ENCODE data around the gene SND1. TPM values are rescaled to one million over a fixed set of nuclear protein-coding genes. Genes with fewer than 3 reads are reported as not detected.

The SND1 gene
- total and polyA plus RNA-seq, 2 donors (not counting 1 experiment from before 2014, with no cell fraction given) = 44.4 to 165 TPM

GRCh38 chr7:127897704-127898454, 245.9 kb downstream of the SND1 start:
- H3K79me2 ChIP-seq (ENCODE audit: control insufficient read depth, insufficient read depth, low read length) = peaks cover 10% of the 10 kb centered on the region
- no peak for TF ChIP-seq EZH2 (IDR thresholded peaks at IDR 0.05; ENCODE audit: borderline replicate concordance, insufficient read depth, low read depth, low read length, poor library complexity, severe bottlenecking)
- ChIA-PET POLR2A (no interaction called here), CTCF (interaction anchor here (1.3 kb wide), 1 partner anchor 107 kb away, joined by 3 read pairs; no protein-coding TSS in a partner anchor)
- H3K4me1 ChIP-seq (ENCODE audit: control insufficient read depth in 2 of 2, insufficient read depth in 2 of 2, low read length in 2 of 2) = peaks cover 25 to 29% of the 10 kb centered on the region in 2 donors
- H3K27me3 ChIP-seq (replicated peaks in 1 of 4; ENCODE audit: control extremely low read depth in 1 of 4, control insufficient read depth in 3 of 4, insufficient read depth in 4 of 4, low read length in 3 of 4) = no peaks in the 10 kb centered on the region
- H3K4me3 ChIP-seq (ENCODE audit: control extremely low read depth in 1 of 5, extremely low read depth in 1 of 5, insufficient read depth in 1 of 5, low read depth in 2 of 5, low read length in 4 of 5) = no peak overlapping the region
- no peak overlapping the region for H2AFZ ChIP-seq (ENCODE audit: insufficient read depth, low read depth, low read length, poor library complexity, severe bottlenecking)
- ATAC-seq (ENCODE audit: low read depth) (no peak), DNase-seq (no peak)
- Mint-ChIP-seq H3K27me3 (no peaks in the 10 kb centered on the region), H3K27ac (no peak overlapping the region), H3K4me3 (no peak overlapping the region), H3K9me3 (ENCODE audit: insufficient read depth) (no peaks in the 10 kb centered on the region), H3K4me1 (peaks cover 32% of the 10 kb centered on the region)
- H3K27ac ChIP-seq (ENCODE audit: low read length in 2 of 2) = no peak overlapping the region
- H3K4me2 ChIP-seq (replicated peaks; ENCODE audit: low read depth, low read length, poor library complexity, severe bottlenecking) = no peak overlapping the region
- H3K9me3 ChIP-seq (ENCODE audit: control extremely low read depth in 1 of 3, control insufficient read depth in 2 of 3, insufficient read depth in 1 of 3, low read length in 2 of 3) = no peaks in the 10 kb centered on the region
- intact Hi-C loops (cut with micrococcal nuclease) = no loop called here
- peaks cover 0 to 3% of the 10 kb centered on the region in 2 experiments for H3K36me3 ChIP-seq (replicated peaks in 1 of 2; ENCODE audit: control extremely low read depth in 1 of 2, control insufficient read depth in 1 of 2, extremely low read depth in 1 of 2, insufficient read depth in 2 of 2, low read length in 1 of 2)
- no peak overlapping the region for H3K9ac ChIP-seq (ENCODE audit: low read length)
- WGBS (ENCODE audit: insufficient coverage) = 27% methylated on average over 3 of the region's 4 CpGs
- H4K20me1 ChIP-seq (ENCODE audit: control insufficient read depth, insufficient read depth, low read length, poor library complexity, severe bottlenecking) = no peaks in the 10 kb centered on the region

DNA sequence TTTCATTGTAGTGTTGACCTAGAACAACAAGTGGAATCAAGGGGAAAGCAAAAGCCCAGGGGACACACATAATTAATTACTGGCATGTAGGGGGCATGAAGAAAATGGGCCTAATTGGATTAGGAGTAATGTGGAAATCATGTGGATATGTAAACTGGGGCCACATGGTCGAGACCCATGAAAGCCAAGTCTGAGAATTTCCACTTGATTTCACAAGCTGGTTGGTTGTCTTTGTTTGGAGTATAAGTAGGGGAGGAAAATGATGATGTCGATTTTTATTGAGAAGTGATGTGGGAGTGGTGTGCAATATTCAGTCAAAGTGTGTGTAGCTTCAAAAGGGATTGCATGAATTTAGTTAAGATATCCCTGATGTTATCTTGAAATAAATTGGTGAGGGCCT, 247.4 kb downstream of the SND1 start:
- no peak overlapping the region for H2AFZ ChIP-seq (ENCODE audit: insufficient read depth, low read depth, low read length, poor library complexity, severe bottlenecking)
- peaks cover 26 to 38% of the 10 kb centered on the region in 2 donors for H3K4me1 ChIP-seq (ENCODE audit: control insufficient read depth in 2 of 2, insufficient read depth in 2 of 2, low read length in 2 of 2)
- POLR2A ChIA-PET = no interaction called here
- no peak for ATAC-seq (ENCODE audit: low read depth)
- H3K4me3 ChIP-seq (ENCODE audit: control extremely low read depth in 1 of 5, extremely low read depth in 1 of 5, insufficient read depth in 1 of 5, low read depth in 2 of 5, low read length in 4 of 5) = no peak overlapping the region
- no peak for DNase-seq
- peaks cover 0 to 3% of the 10 kb centered on the region in 2 experiments for H3K36me3 ChIP-seq (replicated peaks in 1 of 2; ENCODE audit: control extremely low read depth in 1 of 2, control insufficient read depth in 1 of 2, extremely low read depth in 1 of 2, insufficient read depth in 2 of 2, low read length in 1 of 2)
- Mint-ChIP-seq H3K4me3 (no peak overlapping the region), H3K27ac (peak overlapping the region; percentile 51), H3K4me1 (peaks cover 43% of the 10 kb centered on the region), H3K27me3 (no peaks in the 10 kb centered on the region), H3K9me3 (ENCODE audit: insufficient read depth) (no peaks in the 10 kb centered on the region)
- CTCF ChIA-PET = no interaction called here
- H3K79me2 ChIP-seq (ENCODE audit: control insufficient read depth, insufficient read depth, low read length) = peaks cover 9% of the 10 kb centered on the region
- H3K9me3 ChIP-seq (ENCODE audit: control extremely low read depth in 1 of 3, control insufficient read depth in 2 of 3, insufficient read depth in 1 of 3, low read length in 2 of 3) = no peaks in the 10 kb centered on the region
- no peaks in the 10 kb centered on the region for H3K27me3 ChIP-seq (replicated peaks in 1 of 4; ENCODE audit: control extremely low read depth in 1 of 4, control insufficient read depth in 3 of 4, insufficient read depth in 4 of 4, low read length in 3 of 4)
- no peak overlapping the region for H3K9ac ChIP-seq (ENCODE audit: low read length)
- no peaks in the 10 kb centered on the region for H4K20me1 ChIP-seq (ENCODE audit: control insufficient read depth, insufficient read depth, low read length, poor library complexity, severe bottlenecking)
- H3K27ac ChIP-seq (ENCODE audit: low read length in 2 of 2) = no peak overlapping the region
- intact Hi-C loops (cut with micrococcal nuclease) = no loop called here
- no peak overlapping the region for H3K4me2 ChIP-seq (replicated peaks; ENCODE audit: low read depth, low read length, poor library complexity, severe bottlenecking)
- TF ChIP-seq CTCF (IDR thresholded peaks at IDR 0.05) (no peak), EZH2 (IDR thresholded peaks at IDR 0.05; ENCODE audit: borderline replicate concordance, insufficient read depth, low read depth, low read length, poor library complexity, severe bottlenecking) (no peak)
- WGBS (ENCODE audit: insufficient coverage) = 95% methylated on average over 2 of the region's 2 CpGs

Measured in B cell (primary cell).